Activated CD4-positive, alpha-beta memory T cell treated with anti-CD3 and anti-CD28 coated beads for 36 hours (primary cell): Measurements from ENCODE around the gene SLC25A21. TPM values are rescaled to one million over a fixed set of nuclear protein-coding genes. Genes with fewer than 3 reads are reported as not detected.

Experiments used
- CTCF ChIA-PET: fragments of 350-600 bp; sonication (Branson Sonifier 250); formaldehyde crosslinking; loops from one replicate; lab custom pipeline; 2021; ENCODE audit warnings: antibody characterized with exemption, inconsistent platforms; lab: Charles Lee
- POLR2A ChIA-PET: fragments of 350-600 bp; sonication (Branson Sonifier 250); formaldehyde crosslinking; loops from one replicate; lab custom pipeline; 2021; ENCODE audit warnings: antibody characterized with exemption; lab: Charles Lee
- DNase-seq: peaks from one replicate; pipeline ENCODE4 v3.0.0-alpha.2; 2020
- H3K27ac Mint-ChIP-seq: one replicate; pipeline ENCODE4 v1.8.0; 2021; ENCODE audit warnings: mixed read lengths
- H3K27me3 Mint-ChIP-seq: one replicate; pipeline ENCODE4 v1.8.0; 2021; ENCODE audit warnings: mixed read lengths
- H3K36me3 Mint-ChIP-seq: one replicate; pipeline ENCODE4 v1.8.0; 2021; ENCODE audit warnings: mixed read lengths
- H3K4me1 Mint-ChIP-seq: one replicate; pipeline ENCODE4 v1.8.0; 2021; ENCODE audit warnings: low read depth, mixed read lengths
- H3K4me3 Mint-ChIP-seq: one replicate; pipeline ENCODE4 v1.8.0; 2021; ENCODE audit warnings: mild to moderate bottlenecking, mixed read lengths
- H3K9me3 Mint-ChIP-seq: one replicate; pipeline ENCODE4 v1.8.0; 2021; ENCODE audit warnings: mixed read lengths
- intact Hi-C: fragments of 100-400 bp; cut with micrococcal nuclease; formaldehyde crosslinking; loops from one replicate; pipeline ENCODE4 v1.15.1; 2023
- total RNA-seq, 2 experiments: library from RNA; stranded (reverse); gene quantifications; one replicate each; pipeline ENCODE4 v1.2.3, GENCODE V29; 2021

The SLC25A21 gene
- total RNA-seq, 2 experiments from 2014 or later = not detected

- Mint-ChIP-seq H3K4me3 (no peak overlapping the region), H3K9me3 (no peaks in the 10 kb centered on the region), H3K4me1 (no peaks in the 10 kb centered on the region), H3K27me3 (no peaks in the 10 kb centered on the region), H3K36me3 (no peaks in the 10 kb centered on the region), H3K27ac (no peak overlapping the region)
- CTCF ChIA-PET = no interaction called here
- intact Hi-C loops = no loop called here
- POLR2A ChIA-PET = no interaction called here
- no peak for DNase-seq
Observed at GRCh38 chr14:36852981-36853691, 319.3 kb downstream of the SLC25A21 start.

- no peaks in the 10 kb centered on the region for H3K27me3 Mint-ChIP-seq
- H3K27ac Mint-ChIP-seq = no peak overlapping the region
- intact Hi-C loops = no loop called here
- no peak overlapping the region for H3K4me3 Mint-ChIP-seq
- POLR2A ChIA-PET = no interaction called here
- CTCF ChIA-PET = no interaction called here
- peaks cover 3% of the 10 kb centered on the region for H3K9me3 Mint-ChIP-seq
- H3K4me1 Mint-ChIP-seq = no peaks in the 10 kb centered on the region
- no peak for DNase-seq
- no peaks in the 10 kb centered on the region for H3K36me3 Mint-ChIP-seq
Observed at GRCh38 chr14:36848213-36848612, 324.2 kb downstream of the SLC25A21 start.

GRCh38 chr14:36847366-36847765, 325.0 kb downstream of the SLC25A21 start:
- Mint-ChIP-seq H3K36me3 (no peaks in the 10 kb centered on the region), H3K4me1 (no peaks in the 10 kb centered on the region)

GRCh38 chr14:36845356-36846012, 326.9 kb downstream of the SLC25A21 start:
- H3K36me3 Mint-ChIP-seq = no peaks in the 10 kb centered on the region
- CTCF ChIA-PET = no interaction called here

More at GRCh38 chr14:36847366-36847765, 325.0 kb downstream of the SLC25A21 start:
- Mint-ChIP-seq H3K4me3 (no peak overlapping the region), H3K9me3 (peaks cover 3% of the 10 kb centered on the region), H3K27ac (no peak overlapping the region), H3K27me3 (no peaks in the 10 kb centered on the region)
- intact Hi-C loops = no loop called here
- ChIA-PET POLR2A (no interaction called here), CTCF (no interaction called here)
- DNase-seq = no peak

GRCh38 chr14:36844443-36845195, 327.8 kb downstream of the SLC25A21 start:
- Mint-ChIP-seq H3K4me3 (no peak overlapping the region), H3K4me1 (no peaks in the 10 kb centered on the region), H3K27me3 (no peaks in the 10 kb centered on the region), H3K36me3 (no peaks in the 10 kb centered on the region), H3K27ac (no peak overlapping the region), H3K9me3 (peaks cover 3% of the 10 kb centered on the region)
- CTCF ChIA-PET = no interaction called here
- intact Hi-C loops = no loop called here
- POLR2A ChIA-PET = no interaction called here
- no peak for DNase-seq

More at GRCh38 chr14:36845356-36846012, 326.9 kb downstream of the SLC25A21 start:
- H3K4me1 Mint-ChIP-seq = no peaks in the 10 kb centered on the region
- intact Hi-C loops = no loop called here
- H3K4me3 Mint-ChIP-seq = no peak overlapping the region
- no peaks in the 10 kb centered on the region for H3K27me3 Mint-ChIP-seq
- POLR2A ChIA-PET = no interaction called here
- H3K27ac Mint-ChIP-seq = no peak overlapping the region
- no peak for DNase-seq
- H3K9me3 Mint-ChIP-seq = peaks cover 3% of the 10 kb centered on the region

- intact Hi-C loops = no loop called here
- no peaks in the 10 kb centered on the region for H3K36me3 Mint-ChIP-seq
- H3K27me3 Mint-ChIP-seq = no peaks in the 10 kb centered on the region
- CTCF ChIA-PET = no interaction called here
- H3K4me1 Mint-ChIP-seq = no peaks in the 10 kb centered on the region
- H3K4me3 Mint-ChIP-seq = no peak overlapping the region
- POLR2A ChIA-PET = no interaction called here
- H3K9me3 Mint-ChIP-seq = peaks cover 3% of the 10 kb centered on the region
- no peak overlapping the region for H3K27ac Mint-ChIP-seq
- DNase-seq = no peak
Observed at GRCh38 chr14:36843410-36843809, 329.0 kb downstream of the SLC25A21 start.

GRCh38 chr14:36835128-36835527, 337.3 kb downstream of the SLC25A21 start:
- Mint-ChIP-seq H3K9me3 (no peaks in the 10 kb centered on the region), H3K4me1 (no peaks in the 10 kb centered on the region), H3K36me3 (no peaks in the 10 kb centered on the region), H3K27ac (no peak overlapping the region), H3K27me3 (no peaks in the 10 kb centered on the region), H3K4me3 (no peak overlapping the region)
- no peak for DNase-seq
- intact Hi-C loops = no loop called here
- CTCF ChIA-PET = no interaction called here
- POLR2A ChIA-PET = no interaction called here

GRCh38 chr14:36834293-36834692, 338.1 kb downstream of the SLC25A21 start:
- POLR2A ChIA-PET = no interaction called here
- Mint-ChIP-seq H3K4me1 (no peaks in the 10 kb centered on the region), H3K9me3 (peaks cover 2% of the 10 kb centered on the region), H3K36me3 (no peaks in the 10 kb centered on the region), H3K27me3 (no peaks in the 10 kb centered on the region), H3K4me3 (no peak overlapping the region), H3K27ac (no peak overlapping the region)
- CTCF ChIA-PET = no interaction called here
- intact Hi-C loops = no loop called here
- DNase-seq = no peak

GRCh38 chr14:36829547-36829946, 342.9 kb downstream of the SLC25A21 start:
- intact Hi-C loops = no loop called here
- Mint-ChIP-seq H3K36me3 (no peaks in the 10 kb centered on the region), H3K4me1 (no peaks in the 10 kb centered on the region), H3K4me3 (no peak overlapping the region), H3K9me3 (peaks cover 2% of the 10 kb centered on the region), H3K27ac (no peak overlapping the region), H3K27me3 (no peaks in the 10 kb centered on the region)
- POLR2A ChIA-PET = no interaction called here
- DNase-seq = no peak
- CTCF ChIA-PET = no interaction called here

- ChIA-PET POLR2A (no interaction called here), CTCF (no interaction called here)
- Mint-ChIP-seq H3K36me3 (no peaks in the 10 kb centered on the region), H3K27me3 (no peaks in the 10 kb centered on the region), H3K4me1 (no peaks in the 10 kb centered on the region), H3K9me3 (peaks cover 2% of the 10 kb centered on the region), H3K4me3 (no peak overlapping the region), H3K27ac (no peak overlapping the region)
- DNase-seq = no peak
- intact Hi-C loops = no loop called here
Observed at GRCh38 chr14:36827861-36828260, 344.5 kb downstream of the SLC25A21 start.

GRCh38 chr14:36826614-36827013, 345.8 kb downstream of the SLC25A21 start:
- intact Hi-C loops = no loop called here
- ChIA-PET POLR2A (no interaction called here), CTCF (no interaction called here)
- Mint-ChIP-seq H3K36me3 (no peaks in the 10 kb centered on the region), H3K4me1 (no peaks in the 10 kb centered on the region), H3K27ac (no peak overlapping the region), H3K9me3 (peaks cover 2% of the 10 kb centered on the region), H3K27me3 (no peaks in the 10 kb centered on the region), H3K4me3 (no peak overlapping the region)
- DNase-seq = no peak

GRCh38 chr14:36824854-36825253, 347.6 kb downstream of the SLC25A21 start:
- intact Hi-C loops = no loop called here
- no peak for DNase-seq
- no peak overlapping the region for H3K27ac Mint-ChIP-seq
- no peaks in the 10 kb centered on the region for H3K4me1 Mint-ChIP-seq
- H3K27me3 Mint-ChIP-seq = no peaks in the 10 kb centered on the region
- peaks cover 2% of the 10 kb centered on the region for H3K9me3 Mint-ChIP-seq
- CTCF ChIA-PET = no interaction called here
- H3K36me3 Mint-ChIP-seq = no peaks in the 10 kb centered on the region
- no peak overlapping the region for H3K4me3 Mint-ChIP-seq
- POLR2A ChIA-PET = no interaction called here
